Activated CD4-positive, alpha-beta T cell treated with anti-CD3 and anti-CD28 coated beads for 36 hours (primary cell): ENCODE data around the gene SMARCC1. TPM values are rescaled to one million over a fixed set of nuclear protein-coding genes. Genes with fewer than 3 reads are reported as not detected.

Experiments
- ATAC-seq: fragments of 200-7000 bp; cut with Tn5 transposase; one replicate; pipeline ENCODE4 v1.10.0; 2021; ENCODE audit warnings: mild to moderate bottlenecking, moderate library complexity
- CTCF ChIA-PET: fragments of 350-600 bp; sonication (Branson Sonifier 250); formaldehyde crosslinking; loops from one replicate; lab custom pipeline; 2021; ENCODE audit warnings: antibody characterized with exemption; lab: Charles Lee
- POLR2A ChIA-PET: fragments of 350-600 bp; sonication (Branson Sonifier 250); formaldehyde crosslinking; loops from one replicate; lab custom pipeline; 2021; ENCODE audit warnings: antibody characterized with exemption, inconsistent platforms; lab: Charles Lee
- DNase-seq: peaks from one replicate; pipeline ENCODE4 v3.0.0-alpha.2; 2020
- H3K27ac Mint-ChIP-seq: one replicate; pipeline ENCODE4 v1.8.0; 2021; ENCODE audit warnings: mixed read lengths
- H3K27me3 Mint-ChIP-seq: one replicate; pipeline ENCODE4 v1.8.0; 2021; ENCODE audit warnings: mixed read lengths
- H3K36me3 Mint-ChIP-seq: one replicate; pipeline ENCODE4 v1.8.0; 2021; ENCODE audit warnings: low read depth, mixed read lengths
- H3K4me1 Mint-ChIP-seq: one replicate; pipeline ENCODE4 v1.8.0; 2021; ENCODE audit warnings: mixed read lengths
- H3K4me3 Mint-ChIP-seq: one replicate; pipeline ENCODE4 v1.8.0; 2021; ENCODE audit warnings: mild to moderate bottlenecking, moderate library complexity, mixed read lengths
- H3K9me3 Mint-ChIP-seq: one replicate; pipeline ENCODE4 v1.8.0; 2021; ENCODE audit warnings: low read depth, mixed read lengths
- intact Hi-C, 2 experiments: fragments of 100-400 bp; cut with DNase I in 1 of 2; cut with micrococcal nuclease in 1 of 2; formaldehyde crosslinking; loops; one replicate each; pipeline versions ENCODE4 v1.14.2 to v1.15.1; 2022 to 2024; cut with DNase I, micrococcal nuclease
- total RNA-seq, 2 experiments: library from RNA; stranded (reverse); gene quantifications; one replicate each; pipeline ENCODE4 v1.2.3, GENCODE V29; 2021

Gene SMARCC1
- total RNA-seq, 2 experiments from 2014 or later: 129 to 130 TPM

GRCh38 chr3:47541583-47542108, 240.0 kb downstream of the SMARCC1 start:
- intact Hi-C loops: no loop called here
- no peak overlapping the region for H3K27ac Mint-ChIP-seq

GRCh38 chr3:47540281-47540680, 241.4 kb downstream of the SMARCC1 start:
- no peak for DNase-seq
- no peaks in the 10 kb centered on the region for H3K9me3 Mint-ChIP-seq
- no peak for ATAC-seq
- intact Hi-C loops: no loop called here
- no peak overlapping the region for H3K4me3 Mint-ChIP-seq
- H3K4me1 Mint-ChIP-seq: no peaks in the 10 kb centered on the region
- no peaks in the 10 kb centered on the region for H3K27me3 Mint-ChIP-seq
- CTCF ChIA-PET: no interaction called here
- H3K27ac Mint-ChIP-seq: no peak overlapping the region
- POLR2A ChIA-PET: no interaction called here
- H3K36me3 Mint-ChIP-seq: no peaks in the 10 kb centered on the region

More at GRCh38 chr3:47541583-47542108, 240.0 kb downstream of the SMARCC1 start:
- Mint-ChIP-seq H3K27me3 (no peaks in the 10 kb centered on the region), H3K4me3 (no peak overlapping the region), H3K9me3 (no peaks in the 10 kb centered on the region), H3K36me3 (no peaks in the 10 kb centered on the region), H3K4me1 (no peaks in the 10 kb centered on the region)
- CTCF ChIA-PET: interaction anchor here (1.4 kb wide), 1 partner anchor 14 kb away, joined by 3 read pairs; no protein-coding TSS in a partner anchor
- DNase-seq (no peak), ATAC-seq (peak; percentile 39)
- POLR2A ChIA-PET: no interaction called here

- DNase-seq: no peak
- no peak overlapping the region for H3K4me3 Mint-ChIP-seq
- no peaks in the 10 kb centered on the region for H3K9me3 Mint-ChIP-seq
- no peaks in the 10 kb centered on the region for H3K4me1 Mint-ChIP-seq
- no peaks in the 10 kb centered on the region for H3K36me3 Mint-ChIP-seq
- POLR2A ChIA-PET: no interaction called here
- no peak overlapping the region for H3K27ac Mint-ChIP-seq
- intact Hi-C loops: no loop called here
- no peak for ATAC-seq
- no peaks in the 10 kb centered on the region for H3K27me3 Mint-ChIP-seq
- CTCF ChIA-PET: interaction anchor here (1.9 kb wide), 1 partner anchor 15 kb away, joined by 7 read pairs; no protein-coding TSS in a partner anchor
Measured at GRCh38 chr3:47536967-47537366, 244.7 kb downstream of the SMARCC1 start.

- ATAC-seq (no peak), DNase-seq (no peak)
- H3K4me3 Mint-ChIP-seq: no peak overlapping the region
- ChIA-PET CTCF (interaction anchor here (0.5 to 1.9 kb wide), 3 partner anchors 14 to 746 kb away, joined by 3 to 7 read pairs (median 3); no protein-coding TSS in a partner anchor), POLR2A (no interaction called here)
- H3K4me1 Mint-ChIP-seq: no peaks in the 10 kb centered on the region
- intact Hi-C loops: no loop called here
- no peaks in the 10 kb centered on the region for H3K27me3 Mint-ChIP-seq
- no peak overlapping the region for H3K27ac Mint-ChIP-seq
- no peaks in the 10 kb centered on the region for H3K9me3 Mint-ChIP-seq
- H3K36me3 Mint-ChIP-seq: no peaks in the 10 kb centered on the region
Measured at GRCh38 chr3:47536221-47536891, 245.3 kb downstream of the SMARCC1 start.

Other genes with a start within 250 kb of the SMARCC1 start
- gene CSPG5, start 203.0 kb downstream of the SMARCC1 start, total RNA-seq: under 1 TPM; 0.78 to 0.97 TPM
- gene DHX30, start 21.2 kb upstream of the SMARCC1 start, total RNA-seq: 10 to 100 TPM; 81.6 to 82.3 TPM
- 100 to 1,000 TPM; 115 to 119 TPM for gene MAP4, start 234.5 kb upstream of the SMARCC1 start, total RNA-seq